ENCODE data around the gene C19orf47. TPM values are rescaled to one million over a fixed set of nuclear protein-coding genes. Genes with fewer than 3 reads are reported as not detected.

Gene C19orf47
- total RNA-seq, 1 experiment from 2014 or later = 33.7 TPM

DNA sequence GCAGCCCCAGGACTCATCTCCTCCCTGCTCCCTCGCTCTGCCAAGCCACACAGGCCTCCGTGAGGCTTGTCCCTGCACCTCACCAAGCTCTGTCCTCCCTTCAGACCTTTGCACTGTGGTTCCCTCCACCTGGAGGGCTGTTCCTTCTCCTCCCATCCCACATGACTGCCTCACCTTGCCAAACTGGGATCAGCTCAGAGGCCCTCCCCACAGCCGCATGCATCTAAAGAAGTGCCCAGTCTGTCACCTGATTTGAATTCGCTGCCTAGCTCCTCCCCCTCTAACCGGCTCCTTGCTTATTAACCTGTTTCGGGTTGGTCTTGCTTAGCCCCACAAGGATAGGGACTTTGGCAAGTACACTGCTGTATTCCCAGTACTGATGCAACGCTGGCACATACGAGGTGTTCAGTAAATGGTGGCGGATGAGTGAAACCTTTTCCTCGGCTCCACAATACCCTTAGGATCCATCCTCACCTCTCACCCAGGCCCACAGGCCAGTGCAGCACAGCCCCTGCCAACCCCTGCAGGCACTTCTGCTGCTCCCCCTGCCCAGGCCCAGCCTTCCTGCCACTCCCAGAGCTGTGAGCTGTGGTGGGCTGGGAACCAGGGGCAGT, 67.5 kb downstream of the C19orf47 start:
- no peaks in the 10 kb centered on the region for H3K9me3 ChIP-seq (replicated peaks)
- DNase-seq = no peak
- no peak overlapping the region for H3K27ac ChIP-seq
- H3K27me3 ChIP-seq = no peaks in the 10 kb centered on the region
- peaks cover 2% of the 10 kb centered on the region; the same call in 1 of the 2 replicates for H3K36me3 ChIP-seq
- H3K4me3 ChIP-seq = no peak overlapping the region
- H3K4me1 ChIP-seq = peaks cover 9% of the 10 kb centered on the region

DNA sequence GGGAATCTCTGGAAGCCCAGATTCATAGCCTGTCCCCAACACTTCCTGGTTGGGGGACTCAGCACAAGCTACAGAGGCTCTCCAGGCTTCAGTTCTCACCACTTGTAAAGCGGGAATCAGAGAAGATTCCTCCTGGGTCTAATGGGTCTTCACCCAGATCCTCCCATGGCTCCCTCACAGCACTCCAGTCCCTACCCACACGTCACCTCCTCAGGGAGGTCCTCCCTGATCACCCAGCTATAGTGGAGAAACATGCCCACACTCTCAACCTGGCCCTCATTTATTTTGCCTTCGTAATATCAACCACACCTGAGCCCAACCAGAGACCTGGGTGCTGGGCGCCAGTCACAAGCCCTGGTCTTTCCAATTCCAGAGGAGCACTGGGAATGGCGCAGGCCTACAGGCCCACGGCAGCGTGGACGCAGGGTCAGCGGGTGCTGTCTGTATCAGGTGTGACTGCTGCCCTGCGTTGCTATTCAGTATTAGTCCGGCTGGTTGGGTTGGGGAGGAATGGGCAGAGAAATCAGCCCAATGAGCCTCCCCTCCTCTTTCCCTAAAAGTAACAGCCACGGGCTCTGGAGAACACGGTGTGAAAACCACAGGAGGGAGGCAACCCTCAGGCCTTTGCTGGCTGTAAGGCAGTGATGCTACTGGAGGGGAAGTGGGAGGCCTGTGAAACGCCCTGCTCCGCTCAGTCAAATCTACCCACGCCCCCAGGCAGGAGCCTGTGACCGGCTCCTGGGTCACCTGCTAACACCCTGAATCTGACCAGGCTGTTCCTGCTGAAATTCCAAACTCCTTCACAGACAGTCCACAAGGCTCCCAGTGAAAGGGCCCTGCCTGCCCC, 68.2 kb downstream of the C19orf47 start:
- Histone ChIP-seq H3K27ac (no peak overlapping the region), H3K4me1 (peaks cover 9% of the 10 kb centered on the region), H3K9me3 (replicated peaks) (no peaks in the 10 kb centered on the region), H3K4me3 (no peak overlapping the region), H3K36me3 (peaks cover 2% of the 10 kb centered on the region; the same call in 1 of the 2 replicates), H3K27me3 (no peaks in the 10 kb centered on the region)
- DNase-seq = peak in 1 of 2 experiments; percentile 29

DNA sequence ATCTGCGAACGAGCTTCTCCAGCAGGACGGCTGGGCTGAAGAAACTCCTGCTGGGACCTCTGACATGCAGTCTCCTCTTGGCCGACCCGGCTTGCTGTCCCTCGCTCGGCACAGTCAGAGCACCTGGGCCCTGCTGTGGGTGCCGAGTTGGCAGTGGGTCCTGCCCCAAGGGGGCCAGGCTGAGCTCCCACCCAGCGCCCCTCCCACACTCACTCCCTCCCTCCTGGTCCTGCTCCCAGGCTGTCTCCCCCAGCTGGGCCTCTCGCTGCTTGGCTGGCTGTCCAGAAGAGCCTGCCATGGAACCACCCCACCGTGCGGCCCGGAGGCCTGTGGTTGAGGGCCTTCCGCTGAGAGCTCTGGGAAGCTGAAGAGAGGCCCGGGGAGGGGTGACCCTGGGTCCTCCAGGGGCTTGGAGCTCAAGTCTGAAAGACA, 69.1 kb downstream of the C19orf47 start:
- H3K9me3 ChIP-seq (replicated peaks) = no peaks in the 10 kb centered on the region
- peaks cover 9% of the 10 kb centered on the region for H3K4me1 ChIP-seq
- H3K4me3 ChIP-seq = no peak overlapping the region
- no peaks in the 10 kb centered on the region for H3K27me3 ChIP-seq
- no peak for DNase-seq
- no peak overlapping the region for H3K27ac ChIP-seq
- peaks cover 2% of the 10 kb centered on the region; the same call in 1 of the 2 replicates for H3K36me3 ChIP-seq

DNA sequence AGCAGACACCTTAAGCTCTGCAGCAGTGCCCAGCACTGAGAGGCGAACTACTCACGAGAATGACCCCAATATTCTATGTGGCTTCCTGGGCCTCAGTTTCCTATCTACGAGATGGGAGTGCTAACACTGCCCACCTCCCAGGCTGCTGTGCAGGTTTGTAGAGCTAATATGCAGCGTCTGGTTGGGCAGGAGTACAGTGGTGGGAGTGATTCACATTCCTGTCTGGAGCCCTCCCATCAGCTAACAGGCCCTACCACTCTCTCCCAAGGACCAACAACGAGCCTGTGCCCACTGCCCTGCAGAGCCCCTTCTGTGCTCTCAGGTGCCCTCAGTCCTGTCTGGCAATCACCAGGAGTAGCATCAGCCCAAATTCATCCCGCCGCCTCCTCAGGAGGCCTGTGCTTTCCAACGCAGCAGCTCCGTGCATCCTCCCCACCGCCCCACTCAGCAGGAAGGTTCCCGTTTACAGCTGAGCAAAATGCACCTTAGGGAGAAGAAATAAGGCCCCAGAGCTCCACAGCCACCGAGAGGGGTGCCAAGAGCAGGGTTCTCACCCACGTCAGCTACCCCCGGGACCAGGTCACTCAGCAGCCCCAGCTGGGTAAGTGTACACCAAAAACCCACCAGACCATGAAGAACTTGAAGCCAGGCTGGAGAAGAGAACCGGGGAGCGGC, 69.7 kb downstream of the C19orf47 start:
- Histone ChIP-seq H3K27me3 (no peaks in the 10 kb centered on the region), H3K4me3 (no peak overlapping the region), H3K27ac (no peak overlapping the region), H3K9me3 (replicated peaks) (no peaks in the 10 kb centered on the region), H3K36me3 (peaks cover 2% of the 10 kb centered on the region; the same call in 1 of the 2 replicates), H3K4me1 (peaks cover 9% of the 10 kb centered on the region)
- DNase-seq = no peak

DNA sequence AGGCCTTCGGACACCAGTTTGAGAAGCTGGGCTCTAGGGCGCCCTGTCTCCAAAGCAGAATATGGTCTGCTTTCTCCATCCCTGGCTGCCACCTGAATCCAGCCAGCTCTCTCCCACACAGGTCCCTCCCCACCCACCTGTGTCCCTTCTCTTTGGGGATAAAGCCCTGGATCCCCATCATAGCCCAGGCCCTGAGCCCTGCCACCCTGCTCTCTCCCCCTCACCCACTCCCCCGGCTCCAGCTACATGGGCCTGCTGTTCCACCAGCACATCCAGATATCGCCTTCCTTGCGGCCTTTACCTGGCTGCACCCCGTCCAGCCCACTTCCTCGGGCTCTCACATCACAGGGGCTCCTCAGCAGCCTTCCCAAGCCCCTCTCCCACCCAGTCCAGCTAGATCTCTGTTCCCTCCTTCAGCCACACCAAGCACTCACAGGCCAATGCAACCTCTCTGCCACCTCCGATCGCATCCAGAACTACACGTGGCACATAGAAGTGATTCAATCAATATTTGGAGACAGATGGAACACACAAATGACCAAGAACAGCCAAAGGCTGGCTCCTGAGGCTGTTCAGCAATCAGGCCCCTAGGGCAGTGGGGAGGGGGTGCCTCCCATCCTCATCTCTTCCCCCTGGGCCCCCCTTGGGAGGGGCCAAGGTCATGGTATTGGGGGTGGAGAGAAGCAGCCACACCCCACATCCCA, 70.7 kb downstream of the C19orf47 start:
- Histone ChIP-seq H3K36me3 (no peaks in the 10 kb centered on the region; the same call in 1 of the 2 replicates), H3K4me3 (no peak overlapping the region), H3K4me1 (no peaks in the 10 kb centered on the region), H3K27ac (no peak overlapping the region), H3K27me3 (no peaks in the 10 kb centered on the region), H3K9me3 (replicated peaks) (no peaks in the 10 kb centered on the region)
- no peak for DNase-seq

DNA sequence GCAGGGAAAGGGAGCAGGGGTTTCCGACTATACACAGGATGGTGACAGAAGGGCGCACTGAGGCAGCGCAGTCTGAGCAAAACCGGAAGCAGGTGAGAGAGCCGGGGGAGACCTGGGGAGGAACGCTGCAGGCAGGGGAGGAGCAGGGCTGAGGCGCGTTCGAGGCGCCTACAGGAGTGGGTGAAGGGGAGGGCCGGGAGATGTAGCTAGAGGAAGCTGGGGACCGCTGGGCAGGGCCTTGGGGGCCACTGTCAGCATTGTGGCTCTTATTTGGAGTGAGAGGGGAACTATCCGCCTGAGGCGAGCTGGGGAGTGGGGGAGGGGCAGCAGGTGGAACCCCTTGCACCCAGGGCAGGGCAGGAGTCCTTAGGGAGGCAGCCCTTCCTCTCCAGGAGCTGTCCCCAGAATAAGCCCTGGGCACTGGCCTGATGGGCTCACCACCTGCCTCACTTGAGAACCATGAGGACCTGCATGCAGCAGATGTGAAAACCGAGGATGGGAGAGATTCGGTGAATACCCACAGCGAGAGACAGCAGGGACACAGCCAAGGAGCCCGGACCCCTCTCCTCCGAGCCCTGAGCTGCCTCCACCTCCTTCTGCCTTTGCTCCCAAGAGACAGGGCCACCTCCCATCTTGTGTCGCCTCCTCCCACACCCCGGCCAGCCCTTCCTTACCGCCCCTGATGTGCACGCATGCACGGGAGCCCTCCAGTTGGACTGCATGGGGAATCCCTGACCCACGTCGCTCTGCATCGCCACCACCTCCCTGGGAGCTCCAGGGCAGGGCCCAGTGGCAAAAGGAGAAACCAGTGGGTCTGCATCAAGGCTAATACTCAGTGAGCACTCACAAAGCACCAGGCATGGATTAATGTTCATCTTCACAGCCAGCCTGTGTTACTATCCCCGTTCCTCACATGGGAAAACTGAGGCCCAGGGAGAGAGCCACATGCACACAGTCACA, 73.3 kb downstream of the C19orf47 start:
- no peaks in the 10 kb centered on the region for H3K27me3 ChIP-seq
- DNase-seq = no peak
- no peak overlapping the region for H3K4me3 ChIP-seq
- H3K9me3 ChIP-seq (replicated peaks) = no peaks in the 10 kb centered on the region
- H3K36me3 ChIP-seq = no peaks in the 10 kb centered on the region; the same call in 1 of the 2 replicates
- no peaks in the 10 kb centered on the region for H3K4me1 ChIP-seq
- no peak overlapping the region for H3K27ac ChIP-seq

DNA sequence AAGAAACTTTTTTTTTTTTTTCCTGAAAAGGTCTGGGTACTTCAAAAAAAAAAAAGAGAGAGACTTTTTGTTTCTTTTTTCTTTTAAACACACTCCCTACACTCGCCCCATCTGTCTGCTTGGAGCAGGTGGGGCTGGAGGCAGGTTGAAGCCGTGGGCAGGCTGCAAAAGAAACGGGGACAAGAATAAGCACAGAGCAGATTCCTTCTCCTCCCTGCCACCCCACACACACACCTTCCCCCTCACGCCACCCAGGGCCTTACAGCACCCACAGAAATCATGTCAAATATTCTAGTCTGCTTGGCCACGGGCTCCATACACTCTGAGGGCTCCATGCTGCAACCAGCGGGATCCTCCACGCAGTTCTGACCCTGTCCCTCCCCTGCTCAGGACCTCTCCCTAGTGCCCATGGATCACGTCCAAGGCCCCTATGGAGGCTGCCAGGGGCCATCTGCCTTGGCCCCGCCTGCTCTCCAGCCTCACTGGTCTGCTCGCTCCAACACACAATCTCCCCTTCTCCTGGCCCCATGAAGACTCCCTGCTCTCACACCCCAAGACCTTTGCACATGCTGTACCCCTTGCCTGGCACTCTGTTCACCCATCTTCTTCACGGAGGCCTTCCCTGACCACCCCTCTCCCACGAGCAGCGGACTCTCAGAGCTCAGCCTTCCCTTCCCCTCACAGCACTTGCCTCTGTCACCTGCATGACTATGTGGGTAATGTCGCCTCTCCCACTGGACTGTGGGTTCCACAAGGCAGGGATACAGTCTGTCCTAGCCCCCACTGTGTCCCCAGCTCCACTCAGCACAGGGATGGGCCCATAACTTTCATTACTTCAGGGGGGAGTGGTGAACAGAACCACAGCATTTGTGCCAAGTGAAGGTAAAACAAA, 74.5 kb downstream of the C19orf47 start:
- Histone ChIP-seq H3K4me3 (no peak overlapping the region), H3K27me3 (no peaks in the 10 kb centered on the region), H3K9me3 (replicated peaks) (no peaks in the 10 kb centered on the region), H3K27ac (no peak overlapping the region), H3K36me3 (peaks cover 5% of the 10 kb centered on the region), H3K4me1 (no peaks in the 10 kb centered on the region; the same call in 1 of the 2 replicates)
- DNase-seq = no peak

DNA sequence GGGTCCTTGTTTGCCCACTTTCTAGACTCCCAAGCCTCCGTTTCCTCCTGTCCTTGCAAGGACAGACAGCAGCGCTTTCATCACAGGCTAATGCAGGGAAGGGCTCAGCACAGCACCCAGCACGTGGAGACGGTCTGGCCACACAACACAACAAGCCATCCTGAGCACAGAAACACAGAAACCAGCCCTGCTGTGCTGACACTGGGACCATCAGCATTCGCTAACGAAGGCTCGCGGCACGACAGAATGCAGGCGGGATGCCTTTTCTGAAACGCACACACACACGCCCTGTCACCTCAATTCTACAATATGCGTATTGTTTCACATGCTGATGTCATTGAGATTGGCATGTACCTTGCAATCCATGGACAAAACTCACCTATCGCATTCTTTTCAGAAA, 75.9 kb downstream of the C19orf47 start:
- Histone ChIP-seq H3K27me3 (no peaks in the 10 kb centered on the region), H3K27ac (no peak overlapping the region), H3K36me3 (peaks cover 5% of the 10 kb centered on the region), H3K4me1 (no peaks in the 10 kb centered on the region; the same call in 1 of the 2 replicates), H3K4me3 (no peak overlapping the region), H3K9me3 (replicated peaks) (no peaks in the 10 kb centered on the region)
- no peak for DNase-seq

DNA sequence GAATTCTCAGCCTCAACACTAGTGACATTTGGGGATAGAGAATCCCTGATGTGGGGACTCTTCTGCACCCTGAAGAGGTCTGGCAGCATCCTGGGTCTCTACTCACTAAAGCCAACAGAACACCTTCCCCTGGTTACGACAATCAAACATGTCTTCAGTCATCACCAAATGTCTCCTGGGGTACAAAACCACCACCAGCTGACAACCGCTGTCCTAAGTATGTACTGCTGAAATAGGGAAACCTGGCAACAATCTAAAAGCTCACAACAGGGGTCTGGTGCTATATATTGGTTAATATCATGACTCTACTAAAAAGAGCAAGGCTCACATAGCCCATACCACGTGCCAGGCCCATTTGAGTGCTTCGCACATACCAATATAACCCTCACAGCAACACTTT, 76.5 kb downstream of the C19orf47 start:
- Histone ChIP-seq H3K36me3 (peaks cover 5% of the 10 kb centered on the region), H3K27me3 (no peaks in the 10 kb centered on the region), H3K4me3 (no peak overlapping the region), H3K9me3 (replicated peaks) (no peaks in the 10 kb centered on the region), H3K4me1 (no peaks in the 10 kb centered on the region; the same call in 1 of the 2 replicates), H3K27ac (no peak overlapping the region)
- no peak for DNase-seq

DNA sequence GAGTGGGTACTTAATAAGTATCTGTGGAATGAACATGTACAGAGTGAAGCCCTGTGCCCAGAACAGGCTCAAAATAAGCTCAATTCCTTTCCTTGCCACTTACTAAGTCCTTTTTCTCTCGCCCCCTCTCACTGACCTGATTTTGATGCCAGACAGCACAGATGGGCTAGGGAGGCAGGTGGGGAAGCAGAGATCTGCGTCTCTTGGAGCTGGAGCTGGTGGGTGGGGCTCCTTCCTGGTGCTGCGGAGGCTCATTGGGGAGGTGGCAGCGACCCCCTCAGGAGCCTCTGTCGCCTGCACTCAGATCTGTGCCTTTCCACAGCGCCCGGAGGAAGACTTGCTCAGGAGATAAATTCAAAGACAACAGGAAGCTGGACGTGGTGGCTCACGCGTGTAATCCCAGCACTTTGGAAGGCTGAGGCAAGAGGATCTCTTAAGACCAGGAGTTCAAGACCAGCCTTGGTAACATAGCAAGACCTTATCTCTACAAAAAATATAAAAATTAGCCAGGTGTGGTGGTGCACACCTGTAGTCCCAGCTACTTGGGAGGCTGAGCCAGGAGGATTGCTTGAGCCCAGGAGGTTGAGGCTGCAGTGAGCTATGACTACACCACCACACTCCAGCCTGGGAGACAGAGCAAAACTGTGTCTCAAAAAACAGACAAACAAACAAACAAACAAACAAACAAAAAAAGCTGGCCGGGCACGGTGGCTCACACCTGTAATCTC, 77.7 kb downstream of the C19orf47 start:
- Histone ChIP-seq H3K4me3 (no peak overlapping the region), H3K9me3 (replicated peaks) (no peaks in the 10 kb centered on the region), H3K27ac (no peak overlapping the region), H3K36me3 (peaks cover 5% of the 10 kb centered on the region), H3K4me1 (no peaks in the 10 kb centered on the region; the same call in 1 of the 2 replicates), H3K27me3 (no peaks in the 10 kb centered on the region)
- DNase-seq = no peak
